ENCODE results near the gene CCDC71. TPM values are rescaled to one million over a fixed set of nuclear protein-coding genes. Genes with fewer than 3 reads are reported as not detected.

Gene CCDC71
- total RNA-seq, 2 donors from 2014 or later, result 16.3 to 20.3 TPM

DNA sequence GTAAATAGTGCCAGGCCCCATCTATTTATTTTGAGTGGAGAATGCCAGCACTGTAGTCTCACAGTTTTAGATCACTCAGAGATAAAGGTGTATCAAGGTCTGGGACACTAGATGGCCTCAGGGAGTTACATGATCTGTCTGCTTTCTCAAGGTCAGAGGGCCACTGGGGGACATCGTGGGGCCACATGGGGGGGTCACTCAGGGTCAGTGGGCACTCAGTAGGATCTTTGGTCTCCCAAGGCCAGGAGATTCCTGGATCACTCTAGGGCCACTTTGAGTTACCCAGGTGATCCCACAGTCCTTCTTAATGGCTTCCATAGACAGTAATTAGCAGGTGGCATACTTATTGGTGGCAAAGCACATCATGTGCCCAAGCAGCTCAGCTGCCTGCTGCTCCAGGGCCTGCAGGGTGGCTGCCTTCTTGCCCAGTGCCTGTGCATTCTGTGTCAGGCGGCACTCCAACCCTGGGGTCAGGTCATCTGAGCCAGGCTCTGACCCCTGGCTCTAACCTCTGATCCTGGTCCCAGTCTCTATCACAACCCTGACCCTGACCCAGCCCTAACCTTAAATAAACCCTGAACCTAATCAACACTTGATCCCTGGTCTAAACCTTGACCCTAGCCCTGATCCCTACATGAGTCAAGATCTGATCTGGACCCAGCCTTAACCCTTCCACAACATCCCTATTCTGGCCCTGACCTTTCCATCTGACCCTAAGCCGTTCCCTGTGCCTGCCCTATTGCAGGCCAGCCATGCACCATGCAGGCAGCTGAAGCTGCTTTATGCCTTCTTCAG is 31.5 kb downstream of the CCDC71 start:
- DNase-seq (no peak), ATAC-seq (no peak)
- intact Hi-C loops (cut with DNase I, micrococcal nuclease), result no loop called here

DNA sequence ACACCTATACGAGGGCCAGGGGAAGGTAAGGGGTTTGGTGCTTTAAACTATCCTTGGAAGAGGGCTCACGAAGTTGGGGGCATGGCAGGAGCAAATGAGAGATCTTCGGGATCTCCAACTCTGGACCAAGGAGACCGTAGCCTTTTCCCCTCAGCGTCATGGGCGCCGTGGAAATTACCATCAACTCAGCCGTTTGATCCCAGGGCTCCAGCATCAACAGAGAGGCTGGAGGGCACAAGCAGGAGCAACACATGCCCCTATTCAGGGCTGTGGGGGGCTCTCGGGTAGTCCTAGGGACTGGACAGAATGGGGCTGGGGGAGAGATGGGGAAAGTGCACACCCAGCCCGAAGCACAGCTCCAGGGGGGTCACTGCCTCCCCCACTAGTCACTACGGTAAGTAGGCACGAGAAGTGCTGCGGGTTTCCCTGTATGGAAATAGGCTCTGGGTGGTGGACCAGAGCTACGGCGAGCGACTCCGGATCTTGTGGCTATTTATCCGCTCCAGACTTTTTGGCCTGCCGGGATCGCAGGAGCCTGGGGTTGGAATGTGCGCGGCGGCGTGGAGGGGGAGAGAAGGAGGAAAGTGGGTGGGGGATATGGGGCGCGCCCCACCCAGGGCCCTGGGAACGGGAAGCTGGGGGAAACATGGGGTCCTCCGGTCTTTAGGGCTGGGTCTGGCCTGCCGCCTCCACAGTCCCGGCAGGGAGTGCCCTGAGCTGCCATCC is 32.7 kb downstream of the CCDC71 start:
- ATAC-seq (peak; percentile 86), DNase-seq (peak; percentile 84 to 85)
- intact Hi-C loops (cut with DNase I, micrococcal nuclease), result no loop called here

DNA sequence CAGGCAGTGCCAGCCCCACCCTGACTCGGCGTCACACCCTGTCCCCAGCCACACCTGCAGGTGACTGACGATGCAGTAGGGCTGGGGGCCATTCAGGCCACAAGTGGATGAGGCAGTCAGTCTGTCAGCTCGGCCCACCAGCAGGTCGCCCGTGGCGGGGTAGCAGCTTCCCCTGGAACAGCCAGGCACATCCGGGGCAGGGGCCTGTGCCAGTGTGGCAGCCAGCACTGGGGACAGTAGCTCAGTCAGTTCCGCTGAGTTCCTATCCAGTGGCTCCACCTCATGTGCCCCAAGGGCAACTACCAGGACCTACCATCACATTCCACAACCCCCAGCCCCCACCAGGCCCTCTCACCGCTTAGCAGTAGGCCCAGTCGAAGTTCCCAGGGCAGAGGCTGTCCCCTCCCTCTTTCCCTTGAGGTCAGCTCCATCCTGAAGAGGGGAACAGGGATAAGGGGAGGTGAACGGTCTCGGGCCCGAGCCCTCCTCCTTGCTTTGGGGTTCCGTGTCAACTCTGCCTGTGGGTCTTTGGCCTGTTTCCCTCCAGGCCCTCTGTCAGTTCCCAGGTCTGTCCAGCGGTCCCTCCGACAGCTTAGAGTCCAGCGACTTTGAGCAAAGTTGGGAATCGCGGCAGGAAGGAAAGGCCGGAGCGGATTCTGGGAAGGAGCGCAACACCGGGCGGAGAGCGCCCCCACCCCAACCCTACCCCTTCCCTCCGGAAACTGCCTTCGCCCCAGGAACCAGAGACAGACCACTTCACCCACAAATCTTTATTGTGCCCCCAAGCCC is 33.5 kb downstream of the CCDC71 start, which contains the start of gene LAMB2:
Gene LAMB2 (minus strand): TSS at position 614 of the 789 bp plus-strand sequence. CDS start 183 bp downstream, at position 431.
- intact Hi-C loops (cut with DNase I, micrococcal nuclease), result no loop called here
- peak; percentile 74 to 75 for DNase-seq
- peak; percentile 74 for ATAC-seq

DNA sequence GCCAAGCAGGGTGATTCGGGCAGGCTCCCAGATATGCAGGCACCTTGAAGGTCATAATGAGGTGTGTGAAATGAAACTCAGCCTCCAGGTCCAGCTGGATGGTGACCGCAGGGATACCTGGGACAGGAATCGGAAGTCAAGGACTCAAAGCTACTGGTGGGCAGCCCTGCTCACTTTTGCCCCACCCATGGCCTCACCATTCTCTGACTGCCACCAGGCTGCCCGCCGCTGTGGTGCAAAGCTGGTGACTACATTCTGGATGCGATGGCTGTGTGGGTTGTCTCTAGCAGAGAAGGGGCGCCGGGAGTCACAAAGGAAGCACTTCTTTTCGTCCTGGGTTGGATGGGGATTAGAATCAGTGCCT is 34.1 kb downstream of the CCDC71 start:
- intact Hi-C loops (cut with DNase I, micrococcal nuclease), result no loop called here
- DNase-seq, result no peak
- ATAC-seq, result no peak

DNA sequence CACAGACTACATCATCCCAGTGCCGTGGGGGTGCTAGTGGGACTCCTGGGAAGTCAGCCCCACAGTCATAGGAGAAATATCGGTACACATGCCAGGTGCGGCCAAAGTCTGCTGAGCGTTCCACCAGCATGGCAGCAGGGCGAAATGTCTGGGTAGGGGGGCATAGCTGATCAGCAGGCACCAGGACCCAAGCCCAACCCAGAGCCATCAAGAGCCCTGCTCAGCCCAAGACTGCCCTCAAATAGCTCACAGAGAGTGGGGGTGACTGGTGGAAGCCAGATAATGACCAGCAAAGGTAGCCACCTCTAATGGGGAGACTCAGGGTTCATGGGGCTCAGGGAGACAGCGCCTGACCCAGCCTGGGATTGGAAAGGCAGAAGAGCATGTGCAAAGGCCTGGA is 34.6 kb downstream of the CCDC71 start:
- intact Hi-C loops (cut with DNase I, micrococcal nuclease), result no loop called here
- ATAC-seq (no peak), DNase-seq (no peak)

DNA sequence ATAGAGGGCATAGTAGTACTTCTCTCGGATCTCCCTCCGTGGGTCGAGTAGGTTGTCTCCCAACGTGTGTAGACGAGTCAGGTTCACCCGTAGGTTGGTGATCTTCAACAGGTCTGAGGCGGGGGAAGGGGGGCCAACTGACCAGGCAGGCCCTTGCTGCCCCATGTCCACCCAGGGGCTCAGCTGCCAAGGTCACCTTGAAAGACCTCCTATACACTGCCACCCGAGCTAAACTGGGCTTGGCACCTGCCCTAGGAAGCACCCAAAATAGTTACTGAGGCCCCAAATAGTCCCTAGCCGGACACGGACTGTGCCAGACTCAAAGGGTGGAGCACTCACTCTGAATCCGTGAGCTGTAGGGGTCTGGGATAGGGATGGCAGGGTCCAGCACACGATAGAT is 35.1 kb downstream of the CCDC71 start:
- no peak for DNase-seq
- ATAC-seq, result no peak
- intact Hi-C loops (cut with DNase I, micrococcal nuclease), result no loop called here

DNA sequence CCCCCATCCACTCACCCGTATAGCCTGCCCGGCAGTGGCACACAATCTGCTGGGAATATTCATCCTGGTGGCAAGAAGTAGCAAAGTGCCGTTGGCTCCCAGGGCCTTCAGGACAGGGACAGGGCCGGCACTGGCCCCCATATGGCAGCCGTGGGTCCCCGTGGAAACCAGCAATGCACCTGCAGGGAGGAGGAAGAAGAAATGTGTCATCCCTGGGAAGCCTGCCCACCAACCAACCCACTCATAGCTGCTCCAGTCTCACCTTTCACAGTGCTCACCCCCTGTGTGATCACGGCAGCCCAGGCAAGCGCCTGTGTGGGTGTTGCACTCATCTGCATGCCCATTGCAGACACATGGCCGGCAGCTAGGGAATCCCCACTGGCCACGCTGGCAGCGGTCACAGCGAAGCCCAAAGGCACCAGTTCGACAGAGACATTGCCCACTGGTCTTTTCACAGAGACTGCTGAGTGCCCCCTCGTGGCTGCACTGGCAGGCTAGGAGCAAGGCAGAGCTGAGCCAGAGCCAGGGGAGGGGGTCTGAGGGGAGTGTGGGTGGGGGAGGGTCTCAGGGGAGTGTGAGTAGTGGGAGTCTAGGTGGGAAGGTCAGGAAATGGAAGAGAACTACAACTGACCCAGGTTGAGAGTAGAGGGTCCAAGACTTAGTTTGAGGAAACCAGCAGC is 41.0 kb downstream of the CCDC71 start:
- intact Hi-C loops (cut with DNase I, micrococcal nuclease), result no loop called here
- no peak for DNase-seq
- no peak for ATAC-seq

DNA sequence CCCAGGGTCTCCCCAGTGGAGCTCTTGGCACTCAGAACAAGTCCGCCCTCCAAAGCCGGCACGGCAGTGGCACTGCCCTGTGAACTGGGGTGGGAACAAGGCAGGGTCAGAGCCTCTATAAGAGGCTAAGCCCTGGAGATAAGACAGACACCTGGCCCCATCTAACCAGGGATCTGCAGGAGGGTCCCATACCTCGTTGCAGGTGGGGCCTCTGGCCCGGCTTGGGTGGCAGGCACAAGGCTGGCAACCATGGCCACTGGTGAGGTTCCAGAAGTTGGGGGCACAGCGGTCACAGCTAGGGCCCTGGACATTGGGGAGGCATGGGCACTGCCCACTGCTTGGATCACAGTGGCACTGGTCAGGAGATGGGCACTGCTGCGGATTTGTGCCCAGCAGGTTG is 41.9 kb downstream of the CCDC71 start:
- ATAC-seq (no peak), DNase-seq (no peak)
- intact Hi-C loops (cut with DNase I, micrococcal nuclease), result no loop called here

DNA sequence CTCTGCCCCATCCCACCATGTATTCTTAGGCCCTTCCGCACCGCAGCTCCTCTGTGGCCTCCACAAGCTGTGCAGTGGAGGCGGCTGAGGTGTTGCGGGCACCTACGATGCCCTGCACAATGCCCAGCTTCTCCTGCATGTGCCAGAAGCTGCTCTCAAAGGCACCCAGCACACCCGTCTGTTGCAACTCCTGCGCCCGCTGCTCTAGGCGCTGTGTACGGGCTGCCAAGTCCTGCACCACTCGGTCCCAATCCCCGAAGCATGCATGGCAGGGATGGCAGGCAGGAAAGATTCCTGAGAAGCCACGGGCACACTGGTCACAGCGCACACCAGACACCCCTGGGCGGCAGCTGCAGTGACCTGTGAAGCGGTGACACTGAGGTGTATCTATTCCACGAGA is 42.4 kb downstream of the CCDC71 start:
- ATAC-seq, result no peak
- intact Hi-C loops (cut with DNase I, micrococcal nuclease), result no loop called here
- DNase-seq, result no peak

DNA sequence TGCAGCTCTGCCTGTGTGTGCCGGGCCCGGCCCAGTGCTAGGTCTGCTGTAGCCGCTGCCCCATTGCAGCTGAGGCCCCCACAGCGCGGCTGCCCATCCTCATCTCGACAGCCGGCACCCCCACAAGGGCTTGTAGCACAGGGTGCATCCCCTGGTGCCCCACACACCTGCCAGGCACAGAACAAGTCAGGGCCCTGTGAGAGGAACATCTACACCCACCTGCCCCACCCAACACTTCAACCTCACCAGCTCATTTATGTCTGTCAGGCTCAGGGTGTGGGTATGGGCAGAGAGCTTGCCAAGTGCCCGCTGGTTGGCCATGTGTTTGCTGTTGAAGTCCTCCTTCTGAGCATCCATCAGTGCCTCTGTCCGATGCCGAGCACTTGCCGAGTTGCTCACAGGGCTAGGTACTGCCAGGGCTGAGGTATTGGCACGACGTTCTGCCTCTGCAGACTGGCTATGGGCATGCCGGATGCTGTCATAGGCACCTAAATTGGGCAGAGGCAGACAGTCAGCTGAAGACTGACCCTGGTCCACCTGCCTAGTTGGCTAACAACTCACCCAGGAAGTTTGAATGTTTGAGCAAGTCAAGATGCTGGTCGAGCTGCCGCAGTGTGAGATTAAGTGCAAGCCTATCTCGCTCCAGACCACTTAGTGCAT is 43.1 kb downstream of the CCDC71 start:
- intact Hi-C loops (cut with DNase I, micrococcal nuclease), result no loop called here
- no peak for DNase-seq
- ATAC-seq, result no peak

DNA sequence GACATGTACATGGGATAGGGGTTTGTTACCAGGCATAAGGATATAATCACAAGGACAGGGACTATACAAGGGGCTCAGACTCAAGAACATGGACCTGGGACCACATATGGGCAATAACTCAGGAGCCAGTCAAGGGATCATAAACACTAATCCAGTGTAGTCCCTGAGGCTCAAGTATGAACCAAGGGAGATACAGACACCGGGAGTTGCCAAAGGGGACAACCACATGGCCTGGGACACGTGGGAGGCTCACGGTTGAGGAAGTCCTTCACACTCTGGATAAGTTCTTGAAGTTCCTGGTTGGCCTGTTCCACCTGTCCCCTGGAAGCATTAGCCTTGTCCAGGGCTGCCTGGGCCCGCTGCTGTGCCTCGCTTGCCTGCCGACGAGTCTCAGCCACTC is 43.7 kb downstream of the CCDC71 start:
- intact Hi-C loops (cut with DNase I, micrococcal nuclease), result no loop called here
- DNase-seq (no peak), ATAC-seq (no peak)

DNA sequence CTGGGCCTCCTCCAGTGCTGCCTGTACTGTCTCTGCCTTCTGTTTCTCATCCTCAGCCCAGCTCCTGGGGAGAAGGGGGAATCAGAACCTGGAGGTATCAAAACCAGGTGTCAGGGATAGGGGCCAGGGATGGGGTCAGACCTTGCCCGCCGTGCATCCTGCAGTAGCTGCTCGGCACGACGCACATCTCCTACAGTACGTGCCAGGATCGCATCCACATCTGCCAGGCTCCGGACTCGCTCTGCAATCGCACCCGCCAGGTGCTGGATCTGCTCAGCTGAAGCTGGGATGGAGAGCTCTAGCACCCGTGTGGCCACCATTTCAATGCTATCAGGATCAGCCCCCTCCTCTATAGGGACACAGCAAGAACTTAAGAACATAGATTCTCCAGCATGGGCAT is 44.1 kb downstream of the CCDC71 start:
- intact Hi-C loops (cut with DNase I, micrococcal nuclease), result no loop called here
- ATAC-seq (no peak), DNase-seq (no peak)

DNA sequence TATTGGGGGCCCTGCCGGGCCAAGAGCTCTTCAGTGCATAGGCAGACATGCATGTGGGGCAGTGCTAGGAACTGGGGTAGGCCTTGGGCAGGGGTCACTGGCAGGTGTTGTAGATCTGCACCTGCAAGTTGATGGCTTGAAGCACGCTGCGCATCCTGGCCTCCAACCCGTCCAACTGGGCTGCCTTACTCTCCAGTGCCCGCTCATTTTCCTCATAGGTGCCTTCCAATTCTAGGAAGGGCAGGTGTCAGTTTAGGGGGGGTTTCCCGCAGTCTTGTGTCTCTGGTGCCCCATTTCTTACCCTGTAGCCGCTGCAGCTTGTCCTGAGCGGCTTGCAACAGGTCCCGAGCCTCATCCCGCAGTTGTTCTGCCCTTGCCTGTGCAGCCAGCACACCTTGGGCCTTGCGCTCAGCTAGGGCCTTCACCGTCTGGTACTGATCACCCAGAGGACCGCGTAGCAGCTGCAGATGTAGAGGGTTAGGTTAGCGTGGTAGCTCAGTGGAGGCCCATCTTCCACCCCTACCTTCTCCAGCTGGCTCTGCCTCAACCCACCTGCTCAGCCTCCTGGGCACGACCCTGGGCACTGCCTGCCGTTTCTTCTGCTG is 44.9 kb downstream of the CCDC71 start:
- no peak for ATAC-seq
- intact Hi-C loops (cut with DNase I, micrococcal nuclease), result no loop called here
- DNase-seq, result no peak

DNA sequence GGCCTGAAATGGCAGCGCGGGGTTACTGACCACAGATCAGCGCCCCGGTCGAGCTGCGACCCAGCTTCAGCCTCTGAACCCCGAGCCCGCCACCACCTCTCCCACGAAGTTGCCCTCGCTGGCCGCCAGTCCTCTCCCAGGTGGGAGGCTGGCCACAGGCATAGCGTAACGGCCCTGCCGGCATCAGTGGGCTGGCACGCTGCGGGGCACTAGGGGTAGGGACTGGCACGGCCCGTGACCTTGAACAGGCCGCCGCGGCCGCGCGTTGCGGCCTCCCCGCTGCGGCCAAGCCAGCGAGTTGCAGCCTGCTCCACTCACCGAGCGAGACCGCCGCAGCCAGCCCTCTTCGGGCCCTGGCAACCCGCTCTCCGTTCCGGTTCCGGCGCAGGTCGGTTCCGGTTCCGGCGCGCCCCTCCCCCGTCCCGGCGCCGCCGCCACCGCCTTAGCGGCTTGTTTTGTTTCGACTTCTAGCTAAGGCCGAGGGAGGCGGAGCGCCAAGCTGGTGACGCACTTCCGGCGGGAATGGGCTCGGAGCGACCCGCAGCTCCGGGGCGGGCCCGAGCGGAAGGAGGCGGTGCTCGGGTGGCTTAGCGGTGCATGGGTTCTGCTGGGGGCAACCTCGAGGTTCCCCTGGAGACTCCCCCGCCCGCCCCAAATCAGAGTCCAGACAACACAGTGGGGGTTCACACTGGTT is 45.5 kb downstream of the CCDC71 start, which contains the start of gene USP19:
Gene USP19 (minus strand): TSS at position 386 of the 694 bp plus-strand sequence. CDS start 1,678 bp downstream, outside the sequence.
- DNase-seq, result peak; percentile 97 to 98
- intact Hi-C loops (cut with DNase I, micrococcal nuclease), result no loop called here
- ATAC-seq, result peak; percentile 96

DNA sequence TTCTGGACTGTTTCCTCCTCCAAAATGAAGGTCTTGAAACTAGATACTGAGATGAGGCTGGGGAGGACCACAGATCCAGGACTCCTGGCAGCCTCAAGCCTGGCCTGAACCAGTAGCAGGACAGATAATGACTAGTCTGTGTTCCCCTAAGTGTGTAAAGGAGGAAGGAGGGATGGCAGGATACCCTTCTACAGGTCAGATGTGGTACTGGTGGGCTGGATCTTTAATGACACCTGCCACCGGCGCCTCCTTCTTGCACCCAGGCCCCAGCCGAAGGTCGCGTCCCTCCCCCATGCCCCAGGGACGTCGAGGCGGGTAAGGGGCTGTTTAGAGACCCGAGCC is 46.1 kb downstream of the CCDC71 start:
- intact Hi-C loops (cut with DNase I, micrococcal nuclease), result no loop called here
- no peak for DNase-seq
- peak; percentile 5 for ATAC-seq

DNA sequence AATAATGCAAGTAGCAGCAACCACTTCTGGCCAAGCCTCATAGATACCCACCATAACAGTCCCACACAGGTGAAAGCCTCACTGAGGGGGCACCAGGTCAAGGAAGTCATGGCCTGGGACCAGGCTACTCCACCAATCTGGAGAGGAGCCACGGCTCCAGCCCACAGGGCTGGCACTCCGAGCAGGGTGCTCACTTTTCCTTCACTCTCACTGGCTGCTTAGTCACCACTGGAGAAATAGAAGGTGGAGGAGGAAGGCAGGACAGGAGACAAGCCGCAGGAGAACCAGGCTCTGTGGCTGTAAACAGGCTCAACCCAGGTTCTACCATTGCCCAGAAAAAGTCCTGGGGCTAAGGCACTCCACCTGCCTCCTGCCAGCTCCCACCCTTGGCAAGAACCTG is 46.7 kb downstream of the CCDC71 start:
- no peak for DNase-seq
- no peak for ATAC-seq
- intact Hi-C loops (cut with DNase I, micrococcal nuclease), result no loop called here

DNA sequence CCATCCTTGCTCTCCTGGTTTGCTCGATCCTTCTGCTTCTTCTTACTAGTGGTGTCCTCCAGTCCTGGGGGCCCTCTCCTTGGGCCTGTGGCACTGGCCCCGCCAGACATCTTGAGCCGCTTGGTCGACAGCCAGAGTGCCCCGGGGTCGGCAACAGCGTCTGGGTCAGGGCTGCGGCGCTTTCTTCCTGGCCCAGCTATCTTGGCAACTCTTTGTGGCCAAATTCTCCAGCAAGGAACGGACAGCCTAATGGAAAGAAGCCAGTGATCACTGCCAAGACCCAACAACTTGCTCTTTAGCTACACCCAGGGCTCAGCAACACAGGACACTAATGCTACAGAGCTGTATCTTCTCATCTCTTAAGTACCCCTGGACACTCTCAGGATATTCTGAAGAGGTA is 47.1 kb downstream of the CCDC71 start:
- DNase-seq, result no peak
- no peak for ATAC-seq
- intact Hi-C loops (cut with DNase I, micrococcal nuclease), result no loop called here

Measured in left colon (tissue), 2 donors.